Tibial artery (tissue), 4 donors: Measurements from ENCODE around the gene POLD3.
A peak's percentile ranks its signal among the peaks of the same experiment; 100 is the strongest.

Experiments used
- DNase-seq, 2 donors: peaks; one replicate each; pipeline ENCODE4 v3.0.0-alpha.2; 2019
- H3K27ac ChIP-seq, 2 donors: fragments of 200-600 bp; sonication (generic) in 1 of 2; 1 replicate in 1 of 2; 2 replicates in 1 of 2; pipeline ENCODE4 v1.5.1; 2018 to 2019; ENCODE audit warnings: mild to moderate bottlenecking in 1 of 2
- H3K27me3 ChIP-seq, 2 donors: fragments of 200-600 bp; sonication (generic) in 1 of 2; one replicate each; pipeline versions ENCODE4 v1.5.1 to v1.6.0; 2016 to 2019
- H3K36me3 ChIP-seq, 3 donors: fragments of 200-600 bp; sonication (generic) in 2 of 3; one replicate each; pipeline ENCODE4 v1.5.1; 2016 to 2019; ENCODE audit warnings: mild to moderate bottlenecking in 2 of 3
- H3K4me1 ChIP-seq, 4 donors: fragments of 200-600 bp; sonication (generic) in 2 of 4; 1 replicate in 3 of 4; 2 replicates in 1 of 4; pipeline ENCODE4 v1.5.1; 2016 to 2019
- H3K4me3 ChIP-seq, 2 donors: fragments of 200-600 bp; sonication (generic) in 1 of 2; 1 replicate in 1 of 2; 2 replicates in 1 of 2; pipeline ENCODE4 v1.5.1; 2018 to 2019; ENCODE audit warnings: mild to moderate bottlenecking in 2 of 2
- H3K9me3 ChIP-seq, 3 donors: fragments of 200-600 bp; sonication (generic) in 1 of 3; one replicate each; pipeline ENCODE4 v1.5.1; 2016 to 2019
- intact Hi-C: fragments of 100-400 bp; cut with DNase I; formaldehyde crosslinking; loops from one replicate; pipeline ENCODE4 v1.15.0; 2023; ENCODE audit warnings: low total_unique reads
- TF ChIP-seq, protein P1 (sequence below), 2 experiments: fragments of 200-600 bp in 1 of 2; fragments of 450-650 bp in 1 of 2; IDR thresholded peaks; one replicate each; pipeline ENCODE4 v1.5.1; 2017 to 2019; ENCODE audit warnings: antibody characterized with exemption in 2 of 2, mild to moderate bottlenecking in 1 of 2, moderate library complexity in 1 of 2

POLD3 gene

DNA sequence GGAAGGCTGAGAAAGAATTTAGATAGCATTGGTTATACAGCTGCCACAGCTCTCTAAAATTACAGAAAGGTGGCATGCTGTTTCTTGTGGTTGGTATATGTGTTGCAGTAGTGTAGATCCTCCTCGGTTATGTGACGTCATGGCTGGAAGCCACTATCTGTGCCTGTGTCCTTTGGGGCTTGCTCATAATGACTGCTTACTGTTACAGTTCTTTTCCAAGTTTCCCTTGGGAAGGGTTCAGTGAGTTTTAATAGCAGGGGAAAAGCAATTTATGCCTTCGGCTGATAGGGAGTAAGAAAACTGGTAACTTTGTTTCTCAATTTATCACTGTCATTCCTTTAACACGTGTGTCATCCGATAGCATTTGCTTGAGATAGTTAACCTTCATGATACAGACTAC is 47.2 kb downstream of the POLD3 start:
- H3K4me3 ChIP-seq: no peak overlapping the region
- no peaks in the 10 kb centered on the region for H3K27me3 ChIP-seq
- TF ChIP-seq, protein P1, sequence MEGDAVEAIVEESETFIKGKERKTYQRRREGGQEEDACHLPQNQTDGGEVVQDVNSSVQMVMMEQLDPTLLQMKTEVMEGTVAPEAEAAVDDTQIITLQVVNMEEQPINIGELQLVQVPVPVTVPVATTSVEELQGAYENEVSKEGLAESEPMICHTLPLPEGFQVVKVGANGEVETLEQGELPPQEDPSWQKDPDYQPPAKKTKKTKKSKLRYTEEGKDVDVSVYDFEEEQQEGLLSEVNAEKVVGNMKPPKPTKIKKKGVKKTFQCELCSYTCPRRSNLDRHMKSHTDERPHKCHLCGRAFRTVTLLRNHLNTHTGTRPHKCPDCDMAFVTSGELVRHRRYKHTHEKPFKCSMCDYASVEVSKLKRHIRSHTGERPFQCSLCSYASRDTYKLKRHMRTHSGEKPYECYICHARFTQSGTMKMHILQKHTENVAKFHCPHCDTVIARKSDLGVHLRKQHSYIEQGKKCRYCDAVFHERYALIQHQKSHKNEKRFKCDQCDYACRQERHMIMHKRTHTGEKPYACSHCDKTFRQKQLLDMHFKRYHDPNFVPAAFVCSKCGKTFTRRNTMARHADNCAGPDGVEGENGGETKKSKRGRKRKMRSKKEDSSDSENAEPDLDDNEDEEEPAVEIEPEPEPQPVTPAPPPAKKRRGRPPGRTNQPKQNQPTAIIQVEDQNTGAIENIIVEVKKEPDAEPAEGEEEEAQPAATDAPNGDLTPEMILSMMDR (IDR thresholded peaks at IDR 0.05): no peak
- intact Hi-C loops: no loop called here
- no peak for DNase-seq
- peaks cover 21 to 42% (median 32%) of the 10 kb centered on the region in 3 donors for H3K36me3 ChIP-seq
- H3K9me3 ChIP-seq: no peaks in the 10 kb centered on the region
- peak overlapping the region; percentile 18 to 22 for H3K27ac ChIP-seq
- peaks cover 0 to 25% (median 2%) of the 10 kb centered on the region in 4 donors for H3K4me1 ChIP-seq

DNA sequence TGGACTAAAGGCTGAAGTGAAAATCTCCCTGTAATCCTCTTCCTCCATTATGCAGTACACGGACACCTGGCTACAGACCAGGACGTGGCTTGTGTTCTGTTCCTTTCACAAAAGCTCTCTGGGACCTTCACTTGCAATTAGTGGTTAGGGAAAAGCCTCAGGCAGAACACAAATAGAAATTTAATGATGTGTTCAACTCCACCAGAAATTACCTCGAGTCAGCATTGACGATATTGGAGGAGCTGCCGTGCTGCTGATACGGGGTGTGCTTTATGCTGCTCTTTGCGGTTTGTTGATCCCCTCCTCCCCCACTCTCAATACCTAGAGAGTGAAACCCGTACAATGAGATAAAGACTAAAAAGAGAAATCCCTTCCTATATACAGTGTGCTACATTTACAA is 48.9 kb downstream of the POLD3 start:
- Histone ChIP-seq H3K9me3 (no peaks in the 10 kb centered on the region), H3K27me3 (no peaks in the 10 kb centered on the region), H3K36me3 (peaks cover 13 to 28% (median 26%) of the 10 kb centered on the region in 3 donors), H3K27ac (no peak overlapping the region), H3K4me3 (no peak overlapping the region), H3K4me1 (peaks cover 0 to 25% (median 0%) of the 10 kb centered on the region in 4 donors)
- intact Hi-C loops: no loop called here
- DNase-seq: no peak
- TF ChIP-seq, protein P1 (IDR thresholded peaks at IDR 0.05): no peak

DNA sequence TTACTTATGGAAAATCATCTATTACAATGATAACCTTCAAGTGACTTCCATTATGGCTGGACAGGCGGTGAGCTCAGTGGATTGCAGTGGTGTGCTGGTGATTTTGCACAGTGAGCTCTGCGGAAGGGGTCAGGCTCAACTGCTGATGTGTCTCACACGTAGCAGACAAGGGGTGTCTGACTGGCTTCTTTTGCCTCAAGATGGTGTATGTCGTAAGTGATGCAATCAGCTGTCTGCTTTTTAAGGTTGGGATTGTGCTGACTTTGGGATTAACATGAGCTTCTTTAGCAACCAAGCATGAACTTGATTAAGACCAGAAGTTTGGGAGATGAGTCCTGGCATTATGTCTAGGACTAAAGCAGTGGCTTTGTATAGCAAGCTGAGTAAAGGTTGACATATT is 49.5 kb downstream of the POLD3 start:
- DNase-seq: no peak
- H3K4me3 ChIP-seq: no peak overlapping the region
- peaks cover 12 to 26% (median 25%) of the 10 kb centered on the region in 3 donors for H3K36me3 ChIP-seq
- H3K27ac ChIP-seq: no peak overlapping the region
- no peaks in the 10 kb centered on the region for H3K27me3 ChIP-seq
- intact Hi-C loops: no loop called here
- TF ChIP-seq, protein P1 (IDR thresholded peaks at IDR 0.05): no peak
- H3K4me1 ChIP-seq: peaks cover 0 to 19% (median 0%) of the 10 kb centered on the region in 4 donors
- no peaks in the 10 kb centered on the region for H3K9me3 ChIP-seq

DNA sequence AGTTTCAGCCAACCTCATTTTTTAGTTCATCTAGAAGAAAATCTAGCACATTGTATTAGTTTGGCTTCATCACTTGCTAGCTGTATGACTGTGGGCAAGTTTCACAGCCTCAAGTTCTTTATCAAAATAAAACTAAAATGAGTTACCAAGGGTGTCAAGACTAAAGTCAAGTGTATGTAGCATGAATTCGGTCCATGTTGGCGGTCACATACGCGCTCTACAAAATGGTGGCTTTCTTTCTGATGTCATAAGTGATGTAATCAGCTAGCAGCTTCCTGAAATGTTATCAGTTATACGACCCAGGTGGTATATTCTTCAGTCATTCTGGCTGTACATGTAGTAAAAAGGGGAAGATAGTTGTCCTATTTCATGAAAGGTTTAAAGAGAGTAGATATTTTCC is 50.5 kb downstream of the POLD3 start:
- Histone ChIP-seq H3K4me1 (peaks cover 0 to 18% (median 0%) of the 10 kb centered on the region in 4 donors), H3K4me3 (no peak overlapping the region), H3K27me3 (no peaks in the 10 kb centered on the region), H3K36me3 (peaks cover 12 to 26% (median 22%) of the 10 kb centered on the region in 3 donors), H3K9me3 (no peaks in the 10 kb centered on the region), H3K27ac (peak overlapping the region in 1 of 2 donors; percentile 53)
- DNase-seq: no peak
- TF ChIP-seq, protein P1 (IDR thresholded peaks at IDR 0.05): no peak
- intact Hi-C loops: no loop called here

DNA sequence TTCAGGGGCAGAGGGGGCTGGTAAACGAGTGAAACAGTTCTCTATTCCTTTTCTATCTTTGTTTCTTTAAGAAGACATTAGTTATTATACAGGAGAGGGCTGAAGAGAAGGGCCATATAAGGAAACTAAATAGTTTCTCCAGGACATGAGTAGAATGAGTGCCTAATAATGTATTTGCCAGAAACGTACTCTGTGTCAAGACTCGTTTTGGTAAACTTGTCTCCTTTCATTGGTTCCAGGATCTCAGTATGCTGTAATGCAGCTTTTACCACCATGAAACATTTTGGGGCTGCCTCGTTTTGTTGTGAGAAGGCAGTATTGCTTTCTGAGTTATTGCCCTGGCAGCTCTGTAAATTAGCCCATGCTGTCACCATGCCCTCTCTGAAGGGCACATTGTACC is 51.7 kb downstream of the POLD3 start:
- peaks cover 12 to 26% (median 21%) of the 10 kb centered on the region in 3 donors for H3K36me3 ChIP-seq
- intact Hi-C loops: no loop called here
- no peaks in the 10 kb centered on the region for H3K9me3 ChIP-seq
- peaks cover 0 to 15% (median 0%) of the 10 kb centered on the region in 4 donors for H3K4me1 ChIP-seq
- TF ChIP-seq, protein P1 (IDR thresholded peaks at IDR 0.05): no peak
- no peak for DNase-seq
- peak overlapping the region; percentile 53 to 60 for H3K27ac ChIP-seq
- H3K27me3 ChIP-seq: no peaks in the 10 kb centered on the region
- H3K4me3 ChIP-seq: no peak overlapping the region

DNA sequence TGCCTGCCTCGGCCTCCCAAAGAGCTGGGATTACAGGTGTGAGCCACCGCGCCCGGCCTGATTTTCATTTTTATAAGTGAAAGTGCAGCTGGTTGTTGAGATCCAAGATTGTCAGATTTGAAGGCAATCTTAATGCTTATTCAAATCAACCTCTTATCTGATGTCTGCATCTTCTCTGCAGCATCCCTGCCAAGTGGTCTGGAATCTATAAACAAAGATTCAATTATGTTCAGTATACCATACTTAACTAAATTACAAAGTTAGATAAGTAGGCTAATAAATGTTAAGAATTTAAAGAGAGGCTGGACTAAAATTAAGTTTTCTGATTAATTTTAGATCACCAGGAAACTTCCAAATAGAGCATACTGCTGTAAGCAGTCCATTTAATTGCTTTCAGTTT is 53.8 kb downstream of the POLD3 start:
- Histone ChIP-seq H3K27ac (peak overlapping the region in 1 of 2 donors; percentile 14), H3K4me3 (no peak overlapping the region), H3K36me3 (peaks cover under 1 to 14% (median 6%) of the 10 kb centered on the region in 3 donors), H3K4me1 (peaks cover 0 to 15% (median 0%) of the 10 kb centered on the region in 4 donors), H3K27me3 (no peaks in the 10 kb centered on the region), H3K9me3 (no peaks in the 10 kb centered on the region)
- TF ChIP-seq, protein P1 (IDR thresholded peaks at IDR 0.05): no peak
- no peak for DNase-seq
- intact Hi-C loops: no loop called here
